Ishikawa (cell line): ENCODE measurements around the gene OSCAR.

Experiments used
- CREB1 ChIP-seq: IDR thresholded peaks from 2 replicates; pipeline ENCODE4 v1.6.1; 2012; ENCODE audit warnings: low read depth
- EP300 ChIP-seq: IDR thresholded peaks from 2 replicates; pipeline ENCODE4 v1.6.1; 2012; ENCODE audit warnings: borderline replicate concordance
- FOXM1 ChIP-seq: IDR thresholded peaks from 2 replicates; pipeline ENCODE4 v1.6.1; 2012; ENCODE audit warnings: low read depth, borderline replicate concordance
- NFIC ChIP-seq: IDR thresholded peaks from 2 replicates; pipeline ENCODE4 v1.6.1; 2012
- TAF1 ChIP-seq: IDR thresholded peaks from 2 replicates; pipeline ENCODE4 v1.6.1; 2012; ENCODE audit warnings: low read depth, mild to moderate bottlenecking
- TEAD4 ChIP-seq: IDR thresholded peaks from 2 replicates; pipeline ENCODE4 v1.6.1; 2012
- ZBTB7A ChIP-seq: IDR thresholded peaks from 2 replicates; pipeline ENCODE4 v1.6.1; 2012; ENCODE audit warnings: low read depth
- TF ChIP-seq, protein P1 (sequence below): IDR thresholded peaks from 2 replicates; pipeline ENCODE4 v1.6.1; 2012; ENCODE audit warnings: low read depth, mild to moderate bottlenecking
- TF ChIP-seq, protein P2 (sequence below): IDR thresholded peaks from 2 replicates; pipeline ENCODE4 v1.6.1; 2012

DNA sequence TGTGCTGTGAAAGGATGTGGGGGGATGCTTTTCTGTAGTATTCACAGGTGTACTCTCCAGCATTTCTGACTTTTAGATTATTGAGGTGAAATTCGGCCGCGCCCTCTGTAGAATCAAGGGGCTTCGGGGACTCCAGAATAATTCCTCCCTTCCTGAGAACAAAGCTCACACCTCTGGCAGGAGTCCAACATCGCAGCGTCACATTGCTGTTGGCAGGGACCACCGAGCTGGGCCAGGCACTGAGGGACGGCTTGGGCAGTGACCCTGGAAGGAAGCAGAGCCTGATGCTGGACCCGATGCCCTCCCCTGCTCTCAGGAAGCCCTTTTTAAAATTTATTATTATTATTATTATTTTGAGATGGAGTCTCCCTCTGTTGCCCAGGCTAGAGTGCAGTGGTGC is 25.8 kb downstream of the OSCAR start:
- TF ChIP-seq, protein P1, sequence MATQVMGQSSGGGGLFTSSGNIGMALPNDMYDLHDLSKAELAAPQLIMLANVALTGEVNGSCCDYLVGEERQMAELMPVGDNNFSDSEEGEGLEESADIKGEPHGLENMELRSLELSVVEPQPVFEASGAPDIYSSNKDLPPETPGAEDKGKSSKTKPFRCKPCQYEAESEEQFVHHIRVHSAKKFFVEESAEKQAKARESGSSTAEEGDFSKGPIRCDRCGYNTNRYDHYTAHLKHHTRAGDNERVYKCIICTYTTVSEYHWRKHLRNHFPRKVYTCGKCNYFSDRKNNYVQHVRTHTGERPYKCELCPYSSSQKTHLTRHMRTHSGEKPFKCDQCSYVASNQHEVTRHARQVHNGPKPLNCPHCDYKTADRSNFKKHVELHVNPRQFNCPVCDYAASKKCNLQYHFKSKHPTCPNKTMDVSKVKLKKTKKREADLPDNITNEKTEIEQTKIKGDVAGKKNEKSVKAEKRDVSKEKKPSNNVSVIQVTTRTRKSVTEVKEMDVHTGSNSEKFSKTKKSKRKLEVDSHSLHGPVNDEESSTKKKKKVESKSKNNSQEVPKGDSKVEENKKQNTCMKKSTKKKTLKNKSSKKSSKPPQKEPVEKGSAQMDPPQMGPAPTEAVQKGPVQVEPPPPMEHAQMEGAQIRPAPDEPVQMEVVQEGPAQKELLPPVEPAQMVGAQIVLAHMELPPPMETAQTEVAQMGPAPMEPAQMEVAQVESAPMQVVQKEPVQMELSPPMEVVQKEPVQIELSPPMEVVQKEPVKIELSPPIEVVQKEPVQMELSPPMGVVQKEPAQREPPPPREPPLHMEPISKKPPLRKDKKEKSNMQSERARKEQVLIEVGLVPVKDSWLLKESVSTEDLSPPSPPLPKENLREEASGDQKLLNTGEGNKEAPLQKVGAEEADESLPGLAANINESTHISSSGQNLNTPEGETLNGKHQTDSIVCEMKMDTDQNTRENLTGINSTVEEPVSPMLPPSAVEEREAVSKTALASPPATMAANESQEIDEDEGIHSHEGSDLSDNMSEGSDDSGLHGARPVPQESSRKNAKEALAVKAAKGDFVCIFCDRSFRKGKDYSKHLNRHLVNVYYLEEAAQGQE, result no peak
- TF ChIP-seq ZBTB7A (no peak), TEAD4 (no peak), TAF1 (no peak), CREB1 (no peak), FOXM1 (no peak), EP300 (no peak), NFIC (no peak)
- TF ChIP-seq, protein P2, sequence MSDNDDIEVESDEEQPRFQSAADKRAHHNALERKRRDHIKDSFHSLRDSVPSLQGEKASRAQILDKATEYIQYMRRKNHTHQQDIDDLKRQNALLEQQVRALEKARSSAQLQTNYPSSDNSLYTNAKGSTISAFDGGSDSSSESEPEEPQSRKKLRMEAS, result no peak
